NCI-H1417 (cell line): ENCODE measurements around the gene CBR3.
"Not testable (repeated sequence)": the region's sequence is repeated elsewhere in the genome, so short reads cannot be mapped to it uniquely, and the experiment has no call there.

Experiments
- DNase-seq, 3 experiments: peaks; one replicate each; lab custom pipeline; 2025; lab: John Stamatoyannopoulos, UW

CBR3 gene

DNA sequence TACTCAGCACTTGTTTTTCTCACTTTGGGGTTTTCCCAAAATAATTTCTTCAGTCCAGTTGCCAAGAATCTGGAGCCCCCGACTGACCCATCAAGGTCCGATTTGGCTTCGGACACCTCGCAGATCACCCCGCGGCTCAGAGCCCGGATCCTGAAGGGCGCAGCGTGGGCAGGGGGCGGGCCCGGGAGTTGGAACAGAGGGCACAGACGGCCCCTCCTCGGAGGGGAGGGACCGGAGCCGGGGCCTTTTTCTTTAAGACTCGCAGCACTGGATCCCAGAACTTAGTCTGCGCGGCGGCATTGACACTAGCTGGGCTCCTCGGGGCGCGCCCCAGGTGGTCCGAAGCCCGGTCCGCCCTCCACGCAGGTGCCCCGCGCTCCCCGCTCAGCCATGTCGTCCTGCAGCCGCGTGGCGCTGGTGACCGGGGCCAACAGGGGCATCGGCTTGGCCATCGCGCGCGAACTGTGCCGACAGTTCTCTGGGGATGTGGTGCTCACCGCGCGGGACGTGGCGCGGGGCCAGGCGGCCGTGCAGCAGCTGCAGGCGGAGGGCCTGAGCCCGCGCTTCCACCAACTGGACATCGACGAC lies at the start of gene CBR3:
CBR3 (plus strand) TSS at position 277 of the 588 bp plus-strand sequence; CDS start at position 391, 114 bp downstream.
- peak in 1 of 3 experiments; percentile 75 for DNase-seq

DNA sequence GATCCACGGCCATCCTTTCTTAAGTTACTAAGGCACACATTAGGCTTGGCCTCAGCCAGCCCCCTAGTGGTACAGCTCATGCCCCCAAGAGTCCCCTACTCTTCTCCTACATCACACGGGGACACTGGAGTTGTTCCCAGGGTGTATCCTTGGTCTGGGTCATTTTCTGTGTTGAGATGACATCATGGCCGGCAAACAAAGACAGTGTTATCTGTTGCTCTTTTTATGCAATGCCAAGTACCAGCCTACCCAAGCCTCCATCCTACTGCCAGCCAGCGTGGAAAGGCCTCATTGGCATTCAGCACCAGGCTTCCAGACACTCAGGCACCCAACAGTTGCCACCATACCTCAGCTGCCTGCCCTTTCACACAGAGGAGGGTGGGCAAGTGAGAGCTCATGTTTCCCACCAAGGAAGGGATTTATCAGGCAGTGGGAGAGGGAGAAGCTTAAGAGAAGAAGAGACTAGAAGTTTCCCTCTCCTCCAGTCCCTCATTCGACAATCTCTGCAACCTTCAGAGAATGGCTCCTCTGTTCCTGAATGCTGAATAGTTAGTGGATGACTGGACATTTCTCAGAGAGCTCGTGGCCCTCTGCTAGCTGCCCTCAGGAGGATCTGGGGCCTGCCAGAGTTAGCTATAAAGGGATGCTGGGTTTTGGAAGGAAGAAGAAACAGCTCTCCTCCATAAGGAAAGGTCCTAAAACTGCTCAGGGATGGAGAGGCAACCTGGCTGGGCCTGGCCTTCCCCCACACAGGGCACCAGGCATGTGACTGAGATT lies 47.3 kb upstream of the CBR3 start:
- no peak for DNase-seq

DNA sequence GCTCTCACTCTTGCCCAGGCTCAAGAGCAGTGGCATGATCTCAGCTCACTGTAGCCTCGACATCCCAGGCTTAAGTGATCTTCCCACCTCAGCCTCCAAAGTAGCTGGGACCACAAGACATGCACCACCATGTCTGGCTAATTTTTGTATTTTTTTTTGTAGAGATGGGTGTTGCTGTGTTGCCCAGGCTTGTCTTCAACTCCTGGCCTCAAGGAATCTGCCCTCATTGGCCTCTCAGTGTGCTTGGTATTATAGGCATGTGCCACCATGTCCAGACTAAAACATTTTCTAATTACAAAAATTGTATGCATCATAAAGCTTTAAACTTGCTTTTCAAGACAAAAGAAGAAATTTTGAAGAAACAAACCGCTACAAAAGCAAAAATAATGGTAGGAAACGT lies 44.9 kb upstream of the CBR3 start:
- no peak for DNase-seq

DNA sequence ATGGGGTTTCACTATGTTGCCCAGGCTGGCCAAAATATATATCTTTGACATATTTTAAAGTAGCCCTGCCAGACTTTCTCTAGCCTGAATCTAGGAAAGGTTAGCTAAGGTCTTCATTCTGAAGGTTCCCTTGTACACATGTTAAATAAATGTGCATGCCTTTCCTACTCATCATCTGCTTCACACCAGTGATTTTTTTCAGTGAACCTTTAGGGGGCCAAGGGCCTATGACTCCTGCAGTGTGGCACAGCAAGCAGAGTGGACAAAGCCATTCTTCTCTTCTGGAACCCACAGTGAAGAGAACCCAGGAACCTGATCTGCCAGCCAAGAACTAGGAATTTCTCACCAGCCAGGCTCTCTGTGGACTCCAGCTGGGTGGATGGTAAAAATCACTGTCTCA lies 42.2 kb upstream of the CBR3 start:
- DNase-seq = no peak

DNA sequence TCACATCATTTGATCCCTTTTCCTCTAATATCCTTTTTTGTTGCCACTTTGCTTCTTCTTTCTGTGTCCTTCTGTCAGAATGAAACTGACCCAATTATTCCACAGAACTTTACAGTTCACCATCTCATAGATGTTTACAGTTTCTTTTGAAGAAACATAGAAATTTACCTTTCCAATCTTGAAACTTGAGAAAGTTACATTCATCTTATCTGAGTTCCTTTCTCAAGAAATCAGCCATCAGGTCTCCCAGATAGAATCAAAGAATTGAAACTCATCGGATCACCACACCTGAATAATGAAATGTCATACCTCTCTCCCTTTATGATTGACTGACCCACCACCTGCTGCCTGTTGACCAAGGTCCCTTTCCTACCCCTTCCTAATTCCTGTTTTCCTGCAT lies 41.4 kb upstream of the CBR3 start:
- no peak for DNase-seq

DNA sequence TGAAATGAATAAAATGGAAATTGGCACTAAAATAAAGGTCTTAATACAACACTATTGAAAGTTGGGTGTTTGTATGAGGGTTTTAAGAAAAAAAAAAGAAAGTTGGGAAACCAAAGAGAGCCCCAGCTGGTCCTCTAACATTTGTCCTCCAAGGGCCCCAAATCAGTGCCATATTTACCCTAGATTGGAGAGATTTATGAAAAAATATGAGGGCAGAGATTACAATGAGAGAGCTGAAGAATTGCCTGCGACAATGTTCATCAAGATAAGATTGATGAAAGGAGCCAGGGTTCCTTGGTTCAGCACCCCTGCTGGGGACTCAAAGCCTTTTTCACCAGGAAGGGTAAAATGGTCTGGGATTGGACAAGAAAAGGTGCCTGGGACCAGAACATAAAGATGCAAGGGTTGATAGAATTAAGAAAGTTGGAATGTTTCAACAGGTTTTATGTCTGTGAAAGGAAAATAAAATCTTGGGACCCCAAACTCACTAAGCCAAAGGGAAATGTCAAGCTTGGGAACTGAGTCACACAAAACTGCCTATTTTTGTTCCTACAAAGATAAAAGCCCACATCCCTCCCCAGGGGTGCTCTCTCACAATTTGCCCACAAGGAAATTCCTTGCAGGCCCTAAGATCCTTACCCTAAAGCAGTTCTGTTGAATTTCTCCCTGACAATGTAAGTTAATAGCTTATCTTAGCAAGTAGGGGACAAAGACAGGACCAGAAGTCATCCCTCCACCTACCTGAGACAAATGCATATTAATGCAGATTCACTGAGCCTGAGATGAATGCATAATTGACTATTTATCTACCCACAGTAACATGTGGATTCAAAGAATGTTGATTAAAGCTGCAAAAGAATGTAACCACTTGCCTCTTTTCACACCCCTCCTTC lies 38.2 kb upstream of the CBR3 start:
- DNase-seq = no peak

DNA sequence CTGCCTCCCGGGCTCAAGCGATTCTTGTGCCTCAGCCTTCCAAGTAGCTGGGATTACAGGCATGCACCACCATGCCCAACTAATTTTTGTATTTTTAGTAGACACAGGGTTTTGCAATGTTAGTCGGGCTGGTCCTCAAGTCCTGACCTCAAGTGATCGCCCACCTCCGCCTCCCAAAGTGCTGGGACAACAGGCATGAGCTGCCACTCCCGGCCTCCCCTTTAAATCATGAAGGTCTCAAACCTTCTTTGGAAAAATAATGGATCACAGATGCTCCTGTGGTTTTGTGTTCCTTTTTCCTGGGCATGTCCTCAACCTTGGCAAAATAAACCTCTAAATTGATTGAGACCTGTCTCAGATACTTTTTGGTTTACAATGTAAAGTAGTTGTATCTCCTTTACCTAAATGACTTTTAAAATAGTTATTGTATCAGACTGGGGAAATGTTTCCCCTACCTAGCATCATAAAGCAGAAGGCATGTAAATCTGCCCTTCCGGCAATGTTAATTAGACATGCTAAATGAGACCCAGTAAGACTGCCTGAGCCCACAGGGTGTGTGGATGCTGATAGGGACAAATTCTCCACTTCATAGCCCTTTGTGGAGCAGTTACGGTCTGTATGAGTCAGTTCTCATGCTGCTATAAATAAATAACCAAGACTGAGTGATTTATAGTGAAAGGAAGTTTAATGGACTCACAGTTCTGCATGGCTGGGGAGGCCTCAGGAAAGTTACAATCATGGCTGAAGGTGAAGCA lies 37.3 kb upstream of the CBR3 start:
- DNase-seq = no peak

DNA sequence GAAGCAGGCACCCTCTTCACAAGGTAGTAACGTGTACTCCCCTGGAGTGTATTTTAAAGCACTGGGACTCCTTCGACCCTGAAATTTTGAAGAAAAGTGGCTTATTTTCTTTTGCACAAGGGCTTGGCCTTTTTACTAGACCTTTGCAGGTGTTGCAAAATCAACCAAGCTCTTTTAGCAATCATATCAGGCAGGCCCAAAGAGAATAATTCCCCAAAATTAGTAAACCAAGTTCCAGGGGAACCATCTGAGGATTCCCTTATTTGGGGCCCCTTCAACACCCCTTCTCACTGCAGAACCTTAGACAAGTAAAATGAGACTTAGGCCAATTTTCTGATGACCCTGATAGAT lies 36.7 kb upstream of the CBR3 start:
- no peak for DNase-seq

DNA sequence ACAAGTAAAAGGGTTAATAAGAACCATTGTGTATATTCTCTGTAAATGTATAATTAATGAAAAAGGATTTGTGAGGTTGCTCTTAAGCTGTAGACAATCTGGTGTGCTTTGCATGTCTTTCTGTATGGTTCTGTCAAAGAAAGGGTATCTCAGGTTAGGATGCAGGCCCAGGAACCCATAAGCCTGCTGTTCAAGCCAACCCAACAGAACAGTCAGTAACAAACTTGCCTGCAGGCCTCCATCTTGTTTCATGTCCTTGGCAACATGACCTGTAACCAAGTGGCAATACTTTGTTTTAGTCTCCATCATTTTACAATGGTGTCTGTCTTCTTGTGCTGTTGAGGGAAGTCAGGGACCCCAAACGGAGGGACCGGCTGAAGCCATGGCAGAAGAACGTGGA lies 35.9 kb upstream of the CBR3 start:
- no peak for DNase-seq

DNA sequence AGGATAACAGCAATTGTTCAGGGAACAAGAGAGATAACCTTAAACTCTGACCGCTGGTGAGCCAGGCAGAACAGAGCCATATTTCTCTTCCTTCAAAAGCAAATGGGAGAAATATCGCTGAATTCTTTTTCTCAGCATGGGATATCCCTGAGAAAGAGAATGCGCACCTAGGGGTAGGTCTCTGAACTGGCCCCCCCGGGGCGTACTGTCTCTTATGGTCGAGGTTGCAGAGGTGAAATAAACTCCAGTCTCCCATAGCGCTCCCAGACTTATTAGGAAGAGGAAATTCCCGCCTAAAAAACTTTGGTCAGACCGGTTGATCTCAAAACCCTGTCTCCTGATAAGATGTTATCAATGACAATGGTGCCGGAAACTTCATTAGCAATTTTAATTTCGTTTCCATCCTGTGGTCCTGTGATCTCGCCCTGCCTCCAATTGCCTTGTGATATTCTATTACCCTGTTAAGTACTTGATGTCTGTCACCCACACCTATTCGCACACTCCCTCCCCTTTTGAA lies 35.1 kb upstream of the CBR3 start:
- DNase-seq = not testable (repeated sequence)

DNA sequence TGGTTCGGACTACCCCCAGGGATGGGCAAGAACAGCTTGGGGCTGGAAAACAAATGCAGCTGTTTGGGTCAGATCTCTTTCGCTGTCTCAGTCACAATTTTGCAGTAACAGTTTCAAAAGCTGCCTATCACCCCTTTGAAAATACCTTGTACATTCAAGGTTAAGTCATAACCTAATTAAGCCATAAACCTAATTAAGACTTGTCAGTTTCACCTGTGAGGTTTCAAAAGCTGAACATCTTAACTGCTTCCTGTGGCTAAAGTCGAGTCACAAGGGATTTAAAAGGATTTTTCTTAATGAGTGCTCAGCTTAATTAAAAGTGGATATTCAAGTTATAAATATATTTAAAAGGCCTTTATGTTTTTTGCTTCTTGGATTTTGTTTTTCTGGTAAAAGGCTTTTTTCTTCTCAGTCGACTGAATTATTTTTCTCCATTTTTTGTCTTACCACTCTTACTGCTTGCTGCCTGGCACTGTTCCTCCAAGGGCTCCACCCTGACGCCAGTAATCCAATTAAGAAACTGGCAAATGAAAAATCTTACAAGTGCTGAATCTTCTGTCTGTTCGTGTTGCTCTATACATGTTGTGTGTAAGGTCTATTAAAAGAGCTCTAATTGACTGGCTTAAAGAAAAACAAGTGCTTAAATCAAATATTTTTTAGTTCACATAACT lies 33.8 kb upstream of the CBR3 start:
- no peak for DNase-seq

DNA sequence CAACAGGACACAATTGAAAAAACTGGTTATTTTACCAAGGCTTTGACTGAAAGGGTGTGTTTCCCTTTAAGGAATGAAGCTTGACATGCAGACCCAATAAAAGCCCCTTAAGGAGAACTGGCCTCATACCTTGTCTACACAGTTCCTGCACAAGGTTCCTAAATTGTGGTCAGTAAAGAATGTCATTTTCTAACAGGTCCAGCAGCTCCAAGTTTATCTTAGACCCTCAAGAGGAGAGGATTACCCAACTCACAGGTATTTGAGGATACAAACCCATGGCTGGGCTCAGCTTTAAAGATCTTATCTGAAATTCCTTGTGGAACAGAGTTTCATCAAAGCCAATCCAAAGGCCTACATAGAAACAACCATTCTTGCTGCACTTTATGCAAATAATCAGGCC lies 31.4 kb upstream of the CBR3 start:
- no peak for DNase-seq

DNA sequence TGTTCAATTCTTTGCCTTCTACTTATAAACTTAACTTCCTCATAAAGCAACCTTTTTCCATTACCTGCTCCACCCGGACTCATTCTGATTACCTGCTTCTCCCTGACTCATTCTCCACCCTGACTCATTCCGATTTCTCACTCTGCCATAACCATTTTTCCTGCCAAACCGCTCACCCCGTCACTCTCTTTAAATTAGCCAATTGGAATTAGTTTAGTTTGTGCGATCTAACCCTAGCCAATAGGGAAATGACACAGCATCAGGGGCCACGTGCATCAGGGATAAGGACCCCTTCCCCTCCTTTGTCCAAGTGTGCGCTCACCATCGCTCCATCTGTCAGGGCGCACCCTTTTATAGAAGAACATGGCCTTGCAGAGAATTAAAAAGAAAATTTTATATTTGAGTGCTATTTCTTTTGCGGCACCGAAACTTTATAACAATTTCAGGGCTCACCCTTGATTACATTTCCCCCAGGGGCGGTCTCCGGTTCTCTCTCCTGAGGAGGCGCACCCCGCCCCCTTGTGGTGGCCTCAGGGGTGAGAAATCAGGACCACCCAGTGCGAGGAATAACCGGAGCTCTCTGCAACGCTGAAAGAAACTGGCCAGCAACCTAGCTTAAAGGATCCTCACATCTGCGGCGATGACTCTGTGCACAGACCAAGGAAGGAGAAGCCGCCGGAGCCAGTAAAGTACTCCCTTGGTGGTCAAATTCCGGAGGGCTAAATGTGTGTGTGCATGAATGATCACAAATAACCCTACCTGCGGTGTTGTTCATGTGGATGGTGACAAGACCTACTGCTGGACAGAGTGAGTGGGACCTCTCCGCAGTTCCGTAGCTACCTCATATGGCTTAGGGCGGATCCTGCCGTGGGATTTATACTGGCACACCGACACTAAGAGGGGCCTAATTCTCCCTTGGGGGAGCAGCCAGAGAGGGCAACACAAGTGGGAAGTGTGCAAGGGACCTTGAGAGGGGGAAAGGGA lies 30.3 kb upstream of the CBR3 start:
- no peak for DNase-seq

DNA sequence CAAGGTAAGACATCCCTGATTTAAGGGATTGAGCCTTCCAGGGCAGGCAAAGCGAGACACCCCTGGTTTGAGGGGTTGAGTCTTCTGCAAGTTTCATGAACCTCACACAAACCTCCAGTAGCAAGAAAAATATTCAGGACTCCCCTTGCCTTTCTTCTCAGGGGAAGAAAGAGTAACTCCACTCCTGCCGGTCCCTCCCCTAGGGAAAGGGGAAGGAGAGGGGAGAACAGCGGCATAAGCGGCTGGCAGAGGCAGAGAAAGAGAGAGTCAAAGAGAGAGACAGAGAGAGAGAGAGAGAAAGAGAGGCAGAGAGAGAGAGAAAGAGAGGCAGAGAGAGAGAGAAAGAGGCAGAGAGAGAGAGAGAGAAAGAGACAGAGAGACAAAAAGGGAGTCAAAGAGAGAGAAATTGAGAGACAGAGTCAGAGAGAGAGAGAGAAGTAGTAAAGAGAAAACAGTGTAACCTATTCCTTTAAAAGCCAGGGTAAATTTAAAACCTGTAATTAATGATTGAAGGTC lies 29.5 kb upstream of the CBR3 start:
- DNase-seq = no peak

DNA sequence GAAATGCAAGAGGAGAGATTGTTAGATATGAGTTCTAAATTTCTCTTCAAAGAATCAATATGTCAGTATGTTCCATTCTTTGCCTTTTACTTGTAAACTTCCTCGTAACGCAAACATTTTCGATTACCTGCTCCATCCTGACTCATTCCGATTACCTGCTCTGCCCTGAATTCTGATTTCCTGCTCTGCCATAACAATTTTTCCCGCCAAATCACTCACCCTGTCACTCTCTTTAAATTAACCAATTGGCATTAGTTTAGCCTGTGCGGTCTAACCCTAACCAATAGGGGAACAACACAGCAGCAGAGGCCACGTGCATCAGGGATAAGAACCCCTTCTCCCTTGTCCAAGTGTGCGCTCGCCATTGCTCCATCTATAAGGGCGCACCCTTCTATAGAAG lies 25.0 kb upstream of the CBR3 start:
- no peak for DNase-seq

DNA sequence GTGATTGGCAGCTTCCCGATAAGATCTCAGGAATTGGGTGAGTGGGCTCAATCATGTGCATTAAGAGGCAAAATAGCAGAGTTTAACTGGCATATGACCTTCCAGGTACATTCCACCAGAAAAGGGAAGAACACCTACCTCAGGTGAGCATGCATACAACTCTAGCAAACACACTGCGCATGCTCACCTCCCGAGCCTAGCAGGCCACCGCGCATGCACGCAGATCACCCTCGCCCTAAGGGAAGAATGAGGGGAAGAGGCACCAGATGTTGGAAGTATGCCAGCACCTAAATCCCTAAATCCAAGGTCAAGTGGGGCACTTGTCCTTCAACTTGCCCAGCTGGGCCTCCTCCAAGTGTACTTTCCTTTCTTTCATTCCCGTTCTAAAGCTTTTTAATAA lies 23.6 kb upstream of the CBR3 start:
- DNase-seq = no peak

DNA sequence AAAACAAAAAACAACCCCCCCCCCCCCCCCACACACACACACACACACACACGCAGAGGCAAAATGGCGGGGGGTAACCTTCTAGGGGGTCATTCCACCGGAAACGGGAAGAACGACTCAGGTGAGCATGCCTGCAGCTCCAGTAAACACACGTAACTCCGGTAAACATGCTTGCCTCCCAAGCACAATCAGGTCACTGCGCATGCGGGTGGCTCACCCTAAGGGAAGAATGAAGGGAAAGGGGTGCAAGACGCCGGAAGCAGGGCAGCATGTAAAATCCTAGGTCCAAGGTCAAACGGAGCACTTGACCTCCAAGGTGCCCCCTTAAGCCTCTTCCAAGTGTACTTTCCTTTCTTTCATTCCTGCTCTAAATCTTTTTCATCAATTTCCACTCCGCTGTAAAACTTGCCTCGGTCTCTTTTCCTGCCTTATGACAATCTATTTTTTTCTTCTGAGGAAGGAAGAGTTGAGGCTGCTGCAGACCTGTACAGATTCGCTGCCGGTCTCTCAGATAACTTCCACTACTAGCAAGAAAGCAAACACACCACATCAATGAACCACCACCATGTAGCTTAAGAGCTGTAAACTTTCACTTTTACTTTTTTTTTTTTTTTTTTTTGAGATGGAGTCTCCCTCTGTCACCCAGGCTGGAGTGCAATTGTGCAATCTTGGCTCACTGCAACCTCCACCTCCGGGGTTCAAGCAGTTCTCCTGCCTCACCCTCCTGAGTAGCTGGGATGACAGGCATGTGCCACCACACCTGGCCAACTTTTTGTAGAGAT lies 21.0 kb upstream of the CBR3 start:
- DNase-seq = peak; percentile 63 to 95 (median 82)

DNA sequence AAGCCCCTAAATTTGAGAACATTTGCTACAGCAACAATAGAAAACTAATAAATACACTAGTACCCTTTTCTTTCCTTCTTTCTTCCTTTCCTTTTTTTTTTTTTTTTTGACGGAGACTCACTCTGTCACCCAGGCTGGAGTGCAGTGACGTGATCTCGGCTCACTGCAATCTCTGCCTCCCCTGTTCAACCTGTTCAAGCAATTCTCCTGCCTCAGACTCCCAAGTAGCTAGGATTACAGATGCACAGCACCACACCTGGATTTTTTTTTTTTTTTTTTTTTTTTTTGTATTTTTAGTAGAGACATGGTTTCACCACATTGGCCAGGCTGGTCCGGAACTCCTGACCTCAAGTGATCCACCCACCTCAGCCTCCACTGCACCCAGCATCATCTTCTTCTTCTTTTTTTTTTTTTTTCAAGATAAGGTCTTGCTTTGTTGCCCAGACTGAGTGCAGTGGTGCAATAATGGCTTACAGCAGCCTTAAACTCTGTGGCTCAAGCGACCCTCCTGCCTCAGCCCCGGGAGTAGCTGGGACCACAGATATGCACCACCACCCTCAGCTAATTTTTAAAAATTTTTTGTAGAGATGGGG lies 19.6 kb upstream of the CBR3 start:
- no peak for DNase-seq

DNA sequence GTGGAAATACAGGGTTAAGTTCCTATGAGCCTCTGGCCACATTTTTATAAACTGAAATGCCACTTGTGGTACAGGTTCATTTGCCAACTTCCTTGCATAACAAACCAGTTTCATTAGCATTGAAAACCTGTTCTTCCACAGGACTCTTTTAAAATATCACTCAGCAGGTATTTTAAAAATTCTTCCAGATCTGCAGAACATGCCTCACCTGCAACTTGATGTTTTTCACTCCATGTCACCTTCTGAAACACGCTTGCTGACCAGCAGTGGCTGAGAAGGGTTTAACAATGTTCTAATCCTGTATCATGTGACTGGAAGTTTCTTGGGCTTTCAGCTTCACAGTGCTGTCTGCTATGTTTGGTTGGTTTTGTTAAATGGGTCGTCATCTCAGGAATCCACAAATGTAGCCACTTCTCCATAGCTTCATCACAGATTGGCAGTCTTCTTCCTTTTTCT lies 17.6 kb upstream of the CBR3 start:
- DNase-seq = no peak
